Epidermal melanocyte (primary cell): ENCODE measurements around the gene TNFAIP8L3.
"Not testable (repeated sequence)": the region's sequence is repeated elsewhere in the genome, so short reads cannot be mapped to it uniquely, and the experiment has no call there.

ENCODE experiments used
- DNase-seq: peaks from one replicate; pipeline ENCODE4 v3.0.0; 2011; ENCODE audit warnings: low spot score; ENCODE audit not compliant: insufficient read length

The TNFAIP8L3 gene

DNA sequence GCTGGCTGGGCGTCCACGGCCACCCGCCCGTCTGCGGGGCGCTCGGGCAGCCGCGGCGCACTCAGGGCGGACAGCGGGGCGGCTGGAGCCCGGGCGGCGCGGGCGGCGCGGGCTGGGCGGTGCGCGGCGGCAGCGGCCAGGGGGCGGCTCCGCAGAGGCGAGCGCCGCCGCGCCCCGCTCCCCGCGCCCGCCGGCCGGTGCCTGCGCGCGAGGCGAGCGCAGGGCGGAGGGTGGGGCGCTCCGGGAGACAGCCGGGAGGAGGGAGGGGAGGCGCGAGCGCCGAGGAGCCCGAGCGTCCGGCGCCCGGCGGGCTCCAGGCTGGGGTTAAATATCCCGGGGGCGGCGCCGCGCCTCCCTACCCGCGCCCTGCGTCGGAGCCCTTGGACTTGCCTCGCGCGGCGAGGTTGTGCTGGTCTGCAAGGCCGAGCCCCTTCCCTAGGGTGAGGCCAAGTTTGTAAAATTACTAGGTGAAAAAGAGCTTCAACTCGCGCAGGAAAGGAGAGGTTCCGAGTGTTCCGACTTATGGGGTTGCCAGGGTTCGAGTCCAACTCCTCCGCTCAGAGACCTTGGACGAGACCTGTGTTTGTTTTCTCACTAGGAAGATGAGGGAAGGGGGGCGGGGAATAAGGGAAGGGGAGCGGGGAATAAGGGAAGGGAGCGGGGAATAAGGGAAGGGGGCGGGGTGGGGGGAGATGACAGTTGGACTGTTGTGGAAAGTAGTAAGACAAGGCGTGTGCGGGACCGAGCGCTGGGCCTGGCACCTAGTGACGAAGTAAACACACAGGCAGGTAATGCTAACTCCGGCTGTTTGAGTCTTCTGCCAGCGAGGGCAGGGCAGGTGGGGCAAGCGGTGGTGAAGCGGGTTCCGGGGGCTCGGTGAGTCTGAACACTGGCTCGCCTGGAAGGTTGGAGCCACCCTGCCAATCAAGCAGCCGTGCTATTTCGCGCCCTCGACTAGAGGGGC is at the start of gene TNFAIP8L3:
TSS of gene TNFAIP8L3 (minus strand) at position 301 of the 964 bp plus-strand sequence. CDS start 311 bp downstream, outside the sequence.
- DNase-seq: no peak

DNA sequence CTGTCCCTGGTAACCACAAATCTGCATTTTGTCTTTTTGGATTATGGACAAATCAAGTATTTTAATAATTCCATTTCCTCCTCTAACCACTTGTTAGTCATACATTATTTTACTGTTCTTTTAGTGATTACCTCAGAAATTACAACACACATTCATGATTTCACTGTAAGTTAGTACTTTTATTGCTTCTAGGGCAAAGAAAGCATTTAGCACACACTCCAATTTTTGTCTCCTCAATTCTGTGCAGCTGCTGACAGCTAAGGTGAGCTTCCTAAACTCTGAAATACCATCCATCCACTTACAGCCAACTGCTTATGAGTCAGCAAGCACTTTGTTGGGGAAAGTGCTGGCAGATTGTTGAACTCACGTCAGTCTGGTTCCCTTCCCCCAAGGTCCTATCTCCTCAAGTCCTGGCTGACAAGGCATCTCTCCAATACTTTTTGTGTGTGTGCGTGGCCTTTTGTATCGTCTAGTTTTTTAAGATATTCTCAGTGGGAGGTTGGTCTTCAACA is 49.4 kb upstream of the TNFAIP8L3 start:
- no peak for DNase-seq

DNA sequence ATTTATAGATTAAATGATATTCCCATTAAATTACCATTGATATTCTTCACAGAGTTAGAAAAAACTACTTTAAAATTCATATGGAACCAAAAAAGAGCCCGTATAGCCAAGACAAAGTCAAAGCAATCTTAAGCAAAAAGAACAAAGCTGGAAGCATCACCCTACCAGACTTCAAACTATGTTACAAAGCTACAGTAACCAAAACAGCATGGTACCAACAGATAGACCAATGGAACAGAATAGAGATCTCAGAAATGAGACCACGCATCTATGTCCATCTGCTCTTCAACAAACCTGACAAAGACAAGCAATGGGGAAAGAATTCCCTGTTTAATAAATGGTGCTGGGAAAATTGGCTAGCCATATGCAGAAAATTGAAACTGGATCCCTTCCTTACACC is 45.6 kb upstream of the TNFAIP8L3 start:
- not testable (repeated sequence) for DNase-seq

DNA sequence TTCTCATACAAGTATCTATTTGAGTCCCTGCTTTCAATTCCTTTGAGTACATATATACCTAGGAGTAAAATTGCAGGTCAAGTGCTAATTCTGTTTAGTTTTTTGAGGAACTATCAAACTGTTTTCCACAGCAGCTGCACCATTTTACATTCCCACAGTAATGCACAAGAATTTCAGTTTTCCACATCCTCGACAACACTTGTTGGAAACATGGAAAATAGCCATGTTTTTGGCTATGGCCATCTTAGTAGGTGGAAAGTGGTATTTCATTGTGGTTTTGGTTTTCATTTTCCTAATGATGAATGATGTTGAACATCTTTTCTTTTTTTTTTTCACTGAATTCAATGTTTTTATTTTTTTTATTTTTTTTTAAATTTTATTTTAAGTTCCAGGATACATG is 44.4 kb upstream of the TNFAIP8L3 start:
- DNase-seq: no peak

DNA sequence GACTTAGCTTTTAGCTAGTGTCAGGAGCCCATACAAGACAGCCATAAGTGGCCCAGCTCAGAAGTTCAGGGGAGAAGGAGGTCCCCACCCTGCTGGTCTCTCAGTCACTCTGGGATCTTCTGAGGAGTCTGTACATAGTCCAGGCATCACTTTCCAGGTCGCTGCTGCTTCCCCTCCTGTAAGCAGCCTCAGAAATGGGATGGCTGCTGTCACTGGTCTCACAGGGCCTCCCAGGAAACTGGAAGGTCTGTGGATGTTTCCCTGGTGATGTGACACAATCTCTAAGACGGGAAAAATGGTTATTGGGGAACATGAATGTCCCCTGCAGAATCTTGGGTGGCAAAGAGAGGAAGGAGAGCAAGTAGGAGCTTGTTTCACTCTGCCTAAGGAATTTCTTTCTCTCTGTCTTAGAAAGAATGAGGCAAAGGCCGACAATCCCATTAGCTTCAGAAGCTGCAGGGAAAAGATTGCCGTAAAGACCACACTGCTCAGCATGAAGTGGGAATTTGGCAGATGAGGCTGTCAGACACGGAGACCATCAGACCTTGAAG is 43.2 kb upstream of the TNFAIP8L3 start:
- DNase-seq: no peak

DNA sequence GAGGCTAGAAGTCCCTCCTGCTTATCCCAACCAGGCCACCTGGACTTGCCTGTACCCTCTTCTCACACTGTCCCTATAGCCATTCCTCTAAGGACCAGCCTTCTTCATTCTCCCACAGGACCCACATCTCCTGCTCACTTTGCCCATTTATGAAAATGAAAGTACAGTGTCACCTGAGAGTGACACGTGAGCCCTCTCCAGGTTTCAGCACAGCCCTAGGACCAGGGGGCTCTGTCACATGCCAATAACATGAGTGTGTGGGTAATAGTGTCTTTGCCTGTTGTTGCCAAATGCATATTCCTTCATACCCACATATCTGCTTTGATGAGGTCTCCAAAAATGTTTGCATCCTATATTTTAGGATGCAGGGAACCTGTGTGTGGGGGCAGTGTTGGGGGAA is 42.3 kb upstream of the TNFAIP8L3 start:
- no peak for DNase-seq

DNA sequence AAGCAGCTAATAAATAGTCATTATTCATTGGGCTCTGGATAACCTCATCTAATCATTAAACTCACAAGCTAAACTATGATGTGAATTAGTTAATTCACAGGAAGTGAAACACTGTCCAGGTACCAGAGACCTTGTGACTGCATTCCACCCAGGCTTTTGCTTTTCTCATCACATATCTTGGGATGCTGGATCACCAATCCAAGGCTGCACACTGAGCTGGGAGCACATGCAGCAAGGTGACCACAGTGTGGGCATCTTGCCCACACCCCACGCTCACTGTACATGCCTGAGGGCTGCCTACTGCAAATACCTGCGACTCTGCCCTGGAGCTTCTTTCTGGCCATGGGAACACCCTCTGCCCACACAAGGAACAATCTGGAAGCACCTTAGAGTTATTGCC is 40.6 kb upstream of the TNFAIP8L3 start:
- no peak for DNase-seq

DNA sequence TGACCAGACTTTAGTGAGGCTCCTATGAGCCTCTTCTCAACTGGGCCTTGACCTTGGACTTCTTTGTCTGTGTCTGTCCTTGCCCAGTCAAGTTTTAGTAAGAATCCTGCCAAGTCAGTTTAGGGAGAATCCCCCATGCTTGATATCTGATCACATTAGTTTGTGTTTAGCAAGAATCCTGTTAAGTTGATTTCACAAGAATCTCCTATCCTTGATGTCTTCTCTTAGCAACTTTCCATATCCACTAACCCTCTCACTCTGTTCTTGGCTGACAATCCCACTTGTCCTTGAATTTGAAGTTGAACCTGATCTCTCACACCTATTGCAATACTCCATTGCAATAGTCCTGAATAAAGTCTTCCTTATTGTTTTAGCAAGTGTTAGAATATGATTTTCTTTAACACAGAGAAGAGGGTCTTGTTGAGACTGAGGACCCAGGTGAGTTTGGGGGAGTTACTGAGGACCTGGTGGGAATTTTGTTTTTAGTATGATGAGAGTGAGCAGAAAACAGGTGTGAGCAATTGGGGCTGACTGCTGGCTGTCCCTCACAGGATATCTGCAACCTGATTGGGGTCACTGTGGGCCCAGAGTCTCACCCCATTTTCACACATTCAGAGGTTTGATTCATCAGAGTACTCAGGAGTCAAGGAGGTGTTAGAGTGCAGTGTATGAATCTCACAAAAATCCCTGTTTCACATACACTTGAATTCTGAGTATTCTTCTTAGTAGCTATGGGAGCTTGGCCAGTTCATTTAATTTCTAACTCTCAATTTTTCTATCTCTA is 39.9 kb upstream of the TNFAIP8L3 start:
- DNase-seq: no peak

DNA sequence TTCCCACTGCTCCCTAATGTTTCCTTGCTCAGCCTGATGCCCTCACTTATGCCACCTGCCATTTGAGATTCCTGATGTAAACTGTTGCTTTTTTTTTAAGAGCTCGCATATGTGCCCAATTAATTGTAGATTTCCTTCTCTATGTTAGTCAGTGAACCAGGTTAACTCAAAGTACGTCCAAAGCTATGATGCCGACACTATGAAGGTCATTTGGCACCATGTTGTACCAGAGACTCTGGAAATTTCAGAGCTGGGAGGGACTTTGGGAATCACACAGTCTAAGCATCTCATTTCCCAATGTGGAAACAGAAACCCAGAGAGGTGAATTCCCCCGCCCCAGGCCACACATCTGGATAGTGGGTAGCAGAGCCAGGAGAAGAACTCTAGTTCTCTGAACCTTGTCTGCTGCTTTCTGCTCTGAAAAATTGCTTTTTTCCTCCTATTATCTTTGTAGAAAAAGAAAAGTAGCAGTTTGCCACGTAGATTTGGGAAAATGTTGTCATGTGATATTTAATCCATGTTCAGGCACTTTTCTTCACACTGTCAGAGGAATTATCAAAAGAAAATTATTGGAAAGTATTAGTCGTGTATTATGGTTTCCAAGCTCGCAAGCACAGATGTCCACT is 38.5 kb upstream of the TNFAIP8L3 start:
- DNase-seq: no peak

DNA sequence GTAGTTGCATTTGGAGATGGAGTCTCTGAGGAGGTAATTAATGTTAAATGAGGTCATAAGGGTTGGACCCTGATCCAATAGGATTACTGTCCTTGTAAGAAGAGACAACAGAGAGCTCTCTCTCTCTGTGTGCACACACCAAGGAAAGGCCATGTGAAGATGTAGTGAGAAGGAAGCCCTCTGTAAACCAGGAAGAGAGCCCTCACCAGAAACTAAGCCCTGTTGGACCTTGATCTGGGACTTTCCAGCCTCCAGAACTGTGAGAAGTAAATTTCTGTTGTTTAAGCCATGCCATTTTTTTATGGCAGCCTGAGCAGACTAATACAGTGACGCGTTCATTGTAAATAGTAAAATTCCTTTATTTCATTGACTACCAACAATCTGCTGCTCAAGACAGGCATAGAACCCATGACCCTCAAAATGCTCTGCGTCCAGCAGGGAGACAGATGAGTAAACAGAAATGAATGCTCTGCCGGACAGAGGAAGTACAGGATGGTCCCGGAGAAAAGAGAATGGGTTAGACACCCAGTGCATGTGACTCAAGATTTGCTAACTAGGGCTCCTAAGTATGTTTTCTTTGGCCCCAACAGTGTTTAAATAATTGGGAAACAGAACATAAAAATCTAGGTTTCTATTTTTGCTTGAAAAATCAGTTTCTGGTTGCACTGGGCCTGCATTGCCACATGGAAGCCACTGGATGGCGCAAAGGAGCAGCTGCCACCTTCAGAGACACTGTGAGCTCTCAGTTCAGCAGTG is 37.9 kb upstream of the TNFAIP8L3 start:
- DNase-seq: peak; percentile 20

DNA sequence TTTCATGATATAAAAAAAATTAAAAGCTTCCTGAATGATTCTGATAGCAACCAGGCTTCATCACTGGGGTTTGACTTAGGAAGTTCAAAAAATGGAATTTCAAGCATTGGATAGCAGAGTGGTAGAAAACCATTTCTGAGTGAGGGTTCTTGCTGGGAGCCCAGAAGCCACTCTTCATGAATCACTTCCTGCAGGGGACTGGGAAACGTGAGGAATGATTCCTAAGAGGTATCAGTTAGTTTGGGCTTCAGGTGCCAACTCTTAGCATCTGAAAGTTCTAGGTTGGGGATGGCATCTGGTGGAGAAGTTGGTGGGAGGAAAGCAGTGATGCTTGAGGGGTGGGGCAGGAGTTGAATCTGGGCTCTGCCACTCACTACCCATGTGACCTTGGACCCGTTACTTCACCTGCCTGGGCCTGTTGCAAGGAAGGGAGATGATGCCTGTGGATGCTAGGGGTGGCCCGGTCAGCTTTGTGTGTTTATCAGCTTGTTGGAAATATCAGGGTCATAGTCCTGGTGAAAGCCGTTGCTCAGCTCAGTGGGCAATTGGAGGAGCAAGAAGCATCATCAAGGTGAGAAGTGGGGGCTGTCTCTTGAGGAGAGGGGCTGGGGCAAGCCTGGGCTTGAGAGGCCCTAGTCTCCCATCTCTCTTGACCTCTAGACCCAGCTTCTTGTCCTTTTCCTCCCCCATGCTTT is 37.0 kb upstream of the TNFAIP8L3 start:
- DNase-seq: no peak

DNA sequence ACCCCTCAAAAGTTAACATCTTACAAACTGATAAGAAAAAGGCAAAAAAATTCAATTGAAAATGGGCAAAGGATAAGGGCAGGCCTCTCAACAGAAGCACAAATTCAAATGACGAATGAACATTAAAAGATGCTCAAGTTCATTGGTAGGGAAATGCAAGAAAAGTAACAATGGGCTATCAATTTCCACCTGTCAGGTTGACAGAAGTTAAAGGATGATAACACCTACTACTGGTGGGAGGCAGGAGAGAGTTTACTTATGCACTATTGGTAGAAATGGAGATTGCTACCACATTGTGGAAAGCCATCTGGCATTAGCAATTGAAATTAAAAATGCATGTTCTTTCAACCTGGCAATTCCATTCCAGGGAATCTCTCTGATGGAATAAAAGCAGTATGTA is 35.6 kb upstream of the TNFAIP8L3 start:
- no peak for DNase-seq

DNA sequence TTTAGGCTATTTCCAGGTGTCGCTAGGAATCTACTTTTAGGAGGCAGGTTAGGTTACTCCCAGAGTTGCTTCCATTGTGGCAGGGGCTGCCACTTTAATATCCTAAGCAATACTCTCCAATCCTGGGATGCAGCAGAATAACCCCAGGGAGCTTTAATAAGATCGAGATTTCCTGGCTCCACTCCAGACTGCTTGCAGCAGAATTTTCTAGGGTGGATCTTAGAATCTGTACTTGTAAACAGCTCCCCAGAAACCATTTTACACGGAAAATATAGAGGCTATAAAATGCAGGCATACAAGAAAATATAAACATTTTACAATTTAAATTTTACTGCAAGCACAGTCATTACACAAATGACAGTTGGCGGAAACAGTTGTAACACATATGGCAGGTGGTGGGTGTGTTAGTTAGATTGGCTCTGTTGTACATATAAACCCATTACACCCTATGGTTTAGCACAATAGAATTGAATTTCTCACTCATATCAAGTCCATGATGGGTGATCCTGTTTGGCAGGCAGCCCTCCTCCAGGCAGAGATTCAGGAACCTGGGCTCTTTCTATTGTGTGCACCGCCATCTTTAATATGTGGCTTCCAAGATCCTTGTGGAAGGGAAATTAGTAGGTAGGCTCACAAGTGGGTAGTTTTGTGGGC is 35.0 kb upstream of the TNFAIP8L3 start:
- DNase-seq: no peak

DNA sequence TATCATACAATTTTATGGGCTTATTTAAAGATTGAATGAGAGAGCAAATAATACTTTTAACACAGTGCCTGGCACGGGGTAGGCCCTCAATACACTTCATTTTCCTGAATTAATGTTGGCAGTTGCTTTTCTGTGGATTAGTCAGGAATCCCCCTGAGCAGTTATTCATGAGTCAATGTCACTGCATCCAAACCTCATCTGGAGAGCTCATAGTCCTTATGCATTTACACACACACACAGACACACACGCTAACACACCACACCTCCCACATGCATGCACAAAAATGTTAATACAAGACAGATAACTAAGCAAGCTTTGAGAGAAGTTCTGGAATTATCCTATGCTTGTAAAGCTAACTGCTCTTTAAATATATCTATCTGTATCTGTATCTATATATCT is 34.0 kb upstream of the TNFAIP8L3 start:
- DNase-seq: no peak

DNA sequence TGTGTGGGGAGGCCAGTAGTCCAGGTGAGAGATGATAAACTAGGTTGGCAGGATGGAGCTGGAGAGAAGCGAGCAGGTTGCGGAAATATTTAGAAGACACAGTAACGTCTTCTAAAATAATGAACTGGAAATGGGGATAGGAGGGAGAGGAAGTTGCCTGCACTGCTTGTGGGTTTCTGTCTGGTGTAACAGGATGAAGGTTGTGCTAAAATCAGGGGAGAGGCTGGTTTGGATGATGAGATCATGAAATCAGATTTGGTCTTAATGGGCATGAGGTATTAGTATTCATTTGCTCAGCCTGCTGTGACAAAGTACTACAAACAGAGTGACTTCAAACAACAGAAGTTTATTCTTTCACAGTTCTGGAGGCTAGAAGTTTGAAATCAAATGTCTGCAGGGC is 32.1 kb upstream of the TNFAIP8L3 start:
- no peak for DNase-seq

DNA sequence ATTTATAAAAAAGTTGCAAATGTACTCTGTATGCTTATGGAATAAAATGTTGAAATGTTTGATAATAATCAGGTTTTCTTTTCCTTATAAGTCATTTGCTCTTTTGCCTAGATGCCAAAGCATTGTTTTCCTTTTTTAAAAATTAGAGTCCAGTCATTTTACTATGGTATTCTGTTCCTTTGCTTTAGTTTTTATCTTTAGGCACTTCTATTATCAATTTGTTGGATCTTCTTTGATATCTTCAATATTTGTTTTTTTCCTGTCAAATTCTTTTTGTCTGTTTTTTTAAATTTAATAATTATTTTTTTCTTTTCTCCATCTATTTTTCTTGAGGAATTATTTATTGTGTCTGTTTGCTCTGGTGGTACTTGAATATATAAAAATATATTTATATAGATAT is 28.3 kb upstream of the TNFAIP8L3 start:
- not testable (repeated sequence) for DNase-seq

DNA sequence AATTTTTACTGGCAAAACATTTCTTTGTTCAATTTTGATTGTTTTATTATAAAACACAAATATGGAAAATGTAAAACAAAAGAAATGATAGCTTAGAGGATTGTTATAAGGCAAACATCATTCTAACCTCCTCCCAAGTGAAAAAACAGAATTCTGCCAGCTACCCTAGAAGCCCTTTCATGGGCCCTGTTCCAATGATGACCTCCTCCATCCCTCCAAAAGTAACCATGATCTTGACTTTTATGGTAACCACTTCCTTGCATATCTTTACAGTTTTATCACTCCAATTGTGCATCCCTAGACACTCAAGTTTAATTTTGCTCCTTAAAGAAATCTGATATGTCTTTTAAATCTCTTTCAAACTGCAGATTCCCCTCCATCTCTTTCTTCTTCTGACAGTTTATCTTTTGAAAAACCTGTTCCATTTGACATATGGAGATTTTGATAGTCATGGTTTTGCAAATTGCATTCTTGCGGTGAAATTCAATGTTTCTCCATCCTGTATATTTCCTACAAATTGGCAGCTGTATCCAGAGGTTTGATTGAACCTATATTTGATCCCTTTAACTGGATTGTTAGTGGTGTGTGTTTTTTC is 27.0 kb upstream of the TNFAIP8L3 start:
- DNase-seq: no peak

DNA sequence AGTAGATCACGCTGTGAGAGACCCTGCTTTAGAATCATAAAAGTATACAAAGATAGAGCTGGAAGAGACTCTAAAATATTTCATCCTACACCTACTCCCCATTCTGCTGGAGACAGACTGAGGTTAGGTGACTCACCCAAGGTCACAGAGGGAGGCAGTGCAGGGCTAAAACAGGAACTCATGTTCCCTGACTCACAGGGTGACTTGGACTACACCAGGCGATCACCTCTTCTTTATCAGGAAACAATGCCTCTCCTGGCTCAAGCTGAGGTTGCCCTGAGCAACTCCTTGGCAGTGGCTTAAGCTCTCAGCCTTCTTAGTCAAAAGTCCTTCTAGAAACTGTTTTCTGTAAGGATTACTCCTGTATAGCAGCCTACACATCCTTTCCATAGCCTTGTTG is 26.4 kb upstream of the TNFAIP8L3 start:
- no peak for DNase-seq

DNA sequence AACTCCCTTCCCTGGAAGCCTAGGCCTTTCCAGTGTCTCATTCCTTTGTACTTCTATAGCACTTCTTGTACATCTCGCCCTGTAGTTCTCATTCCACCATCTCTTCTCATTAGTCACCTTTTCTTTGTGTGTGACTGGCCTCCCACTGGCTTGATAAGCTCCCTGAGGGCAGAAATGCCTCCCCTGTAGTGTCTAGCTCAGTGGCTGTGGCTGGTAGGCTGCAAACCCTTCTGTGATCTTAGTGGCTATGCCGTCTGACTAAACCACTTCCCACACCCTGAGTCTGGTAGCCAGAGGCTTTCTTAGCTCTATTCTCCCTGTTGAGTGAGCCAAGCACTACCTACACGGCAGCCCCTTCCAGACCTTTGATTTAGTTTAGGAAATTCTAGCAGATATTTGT is 24.4 kb upstream of the TNFAIP8L3 start:
- DNase-seq: no peak
